ENCODE measurements around the gene TMEM69. TPM values are rescaled to one million over a fixed set of nuclear protein-coding genes. Genes with fewer than 3 reads are reported as not detected.
"Not testable (repeated sequence)": the region's sequence is repeated elsewhere in the genome, so short reads cannot be mapped to it uniquely, and the experiment has no call there.

TMEM69 gene
- total RNA-seq, 2 donors from 2014 or later = 25.1 to 28.1 TPM

DNA sequence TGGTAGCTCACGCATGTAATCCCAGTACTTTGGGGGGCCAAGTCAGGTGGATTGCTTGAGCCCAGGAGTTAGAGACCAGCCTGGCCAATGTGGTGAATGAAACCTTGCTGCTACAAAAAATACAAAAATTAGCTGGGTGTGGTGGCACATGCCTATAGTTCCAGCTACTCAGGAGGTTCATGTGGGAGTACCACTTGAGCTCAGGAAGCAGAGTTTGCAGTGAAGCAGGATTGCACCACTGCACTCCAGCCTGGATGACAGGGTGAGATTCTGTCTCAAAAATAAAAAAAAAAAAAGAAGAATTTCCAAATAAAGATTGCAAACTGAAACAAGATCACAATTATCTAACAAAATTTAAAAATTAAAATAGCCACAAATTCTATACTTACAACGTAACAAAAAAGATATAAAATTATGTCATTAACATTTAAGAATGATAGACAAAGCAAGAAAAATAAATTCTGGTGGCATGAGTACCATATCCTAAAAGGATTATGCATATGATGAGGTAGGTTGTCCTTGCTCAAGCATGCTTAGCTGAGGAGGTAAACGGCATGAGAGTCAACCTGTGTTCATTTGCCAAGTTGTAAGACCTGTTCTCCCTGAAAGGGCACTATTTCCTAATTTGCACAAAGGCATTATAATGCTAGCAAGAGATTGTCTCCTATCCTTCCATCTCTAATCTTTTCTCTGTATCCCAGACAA is 42.2 kb downstream of the TMEM69 start:
- H3K4me3 Mint-ChIP-seq = no peak overlapping the region
- Histone ChIP-seq H3K27me3 (ENCODE audit: control insufficient read depth, insufficient read depth, low read length, poor library complexity, severe bottlenecking) (no peaks in the 10 kb centered on the region), H3K4me3 (ENCODE audit: low read length) (no peak overlapping the region), H3K4me1 (ENCODE audit: control insufficient read depth, insufficient read depth, low read length) (no peaks in the 10 kb centered on the region), H3K27ac (ENCODE audit: low read depth, low read length) (no peak overlapping the region), H3K36me3 (ENCODE audit: control insufficient read depth, insufficient read depth, low read length) (peaks cover 6% of the 10 kb centered on the region), H3K9ac (ENCODE audit: extremely low read depth, low read length, poor library complexity, severe bottlenecking) (no peak overlapping the region), H3K9me3 (ENCODE audit: control insufficient read depth, low read length) (no peaks in the 10 kb centered on the region)
- H3K27me3 Mint-ChIP-seq (ENCODE audit: insufficient read depth) = no peaks in the 10 kb centered on the region
- H3K4me1 Mint-ChIP-seq = peaks cover 5% of the 10 kb centered on the region
- peaks cover 3% of the 10 kb centered on the region for H3K9me3 Mint-ChIP-seq
- TF ChIP-seq, protein P1, sequence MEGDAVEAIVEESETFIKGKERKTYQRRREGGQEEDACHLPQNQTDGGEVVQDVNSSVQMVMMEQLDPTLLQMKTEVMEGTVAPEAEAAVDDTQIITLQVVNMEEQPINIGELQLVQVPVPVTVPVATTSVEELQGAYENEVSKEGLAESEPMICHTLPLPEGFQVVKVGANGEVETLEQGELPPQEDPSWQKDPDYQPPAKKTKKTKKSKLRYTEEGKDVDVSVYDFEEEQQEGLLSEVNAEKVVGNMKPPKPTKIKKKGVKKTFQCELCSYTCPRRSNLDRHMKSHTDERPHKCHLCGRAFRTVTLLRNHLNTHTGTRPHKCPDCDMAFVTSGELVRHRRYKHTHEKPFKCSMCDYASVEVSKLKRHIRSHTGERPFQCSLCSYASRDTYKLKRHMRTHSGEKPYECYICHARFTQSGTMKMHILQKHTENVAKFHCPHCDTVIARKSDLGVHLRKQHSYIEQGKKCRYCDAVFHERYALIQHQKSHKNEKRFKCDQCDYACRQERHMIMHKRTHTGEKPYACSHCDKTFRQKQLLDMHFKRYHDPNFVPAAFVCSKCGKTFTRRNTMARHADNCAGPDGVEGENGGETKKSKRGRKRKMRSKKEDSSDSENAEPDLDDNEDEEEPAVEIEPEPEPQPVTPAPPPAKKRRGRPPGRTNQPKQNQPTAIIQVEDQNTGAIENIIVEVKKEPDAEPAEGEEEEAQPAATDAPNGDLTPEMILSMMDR (conservative IDR thresholded peaks at IDR 0.05) = no peak
- 65 to 96% methylated on average over 2 of the region's 3 CpGs for WGBS, 2 experiments (ENCODE audit: insufficient coverage in 1 of 2, insufficient read length in 1 of 2)
- H3K36me3 Mint-ChIP-seq (ENCODE audit: low read depth) = peaks cover 12% of the 10 kb centered on the region
- DNase-seq = no peak
- H3K27ac Mint-ChIP-seq = no peak overlapping the region

DNA sequence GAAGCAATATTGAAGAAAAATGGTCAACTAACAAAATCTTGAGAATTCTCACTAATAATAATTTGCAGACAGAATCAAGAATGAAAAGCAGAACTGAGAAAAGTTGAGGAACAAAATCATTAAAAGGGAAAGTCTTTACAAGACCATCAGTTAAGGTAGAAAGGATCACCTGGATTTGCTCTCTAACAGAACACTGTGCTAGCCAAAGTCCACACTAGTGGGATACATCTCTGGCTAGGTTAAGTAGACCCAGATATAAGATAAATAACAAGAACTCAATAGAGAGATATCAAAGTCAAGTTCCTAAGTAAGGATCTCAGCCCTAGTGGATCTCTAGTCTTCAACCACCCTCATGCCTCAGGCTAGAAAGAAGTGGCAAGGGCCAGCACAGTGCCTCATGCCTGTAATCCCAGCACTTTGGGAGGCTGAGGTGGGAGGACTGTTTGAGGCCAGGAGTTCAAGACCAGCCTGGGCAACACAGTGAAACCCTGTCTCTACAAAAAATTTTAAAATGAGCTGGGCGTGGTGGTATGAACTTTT is 42.9 kb downstream of the TMEM69 start:
- Mint-ChIP-seq H3K27me3 (ENCODE audit: insufficient read depth) (no peaks in the 10 kb centered on the region), H3K27ac (no peak overlapping the region), H3K36me3 (ENCODE audit: low read depth) (peaks cover 12% of the 10 kb centered on the region), H3K9me3 (peaks cover 3% of the 10 kb centered on the region), H3K4me1 (peaks cover 5% of the 10 kb centered on the region), H3K4me3 (no peak overlapping the region)
- H3K36me3 ChIP-seq (ENCODE audit: control insufficient read depth, insufficient read depth, low read length) = peaks cover 6% of the 10 kb centered on the region
- H3K27me3 ChIP-seq (ENCODE audit: control insufficient read depth, insufficient read depth, low read length, poor library complexity, severe bottlenecking) = no peaks in the 10 kb centered on the region
- TF ChIP-seq, protein P1 (conservative IDR thresholded peaks at IDR 0.05) = no peak
- WGBS, 2 experiments (ENCODE audit: insufficient coverage in 1 of 2, insufficient read length in 1 of 2) = 71 to 91% methylated on average over 1 of the region's 1 CpG
- no peaks in the 10 kb centered on the region for H3K9me3 ChIP-seq (ENCODE audit: control insufficient read depth, low read length)
- DNase-seq = no peak
- H3K4me1 ChIP-seq (ENCODE audit: control insufficient read depth, insufficient read depth, low read length) = no peaks in the 10 kb centered on the region
- no peak overlapping the region for H3K4me3 ChIP-seq (ENCODE audit: low read length)
- no peak overlapping the region for H3K9ac ChIP-seq (ENCODE audit: extremely low read depth, low read length, poor library complexity, severe bottlenecking)
- H3K27ac ChIP-seq (ENCODE audit: low read depth, low read length) = no peak overlapping the region

DNA sequence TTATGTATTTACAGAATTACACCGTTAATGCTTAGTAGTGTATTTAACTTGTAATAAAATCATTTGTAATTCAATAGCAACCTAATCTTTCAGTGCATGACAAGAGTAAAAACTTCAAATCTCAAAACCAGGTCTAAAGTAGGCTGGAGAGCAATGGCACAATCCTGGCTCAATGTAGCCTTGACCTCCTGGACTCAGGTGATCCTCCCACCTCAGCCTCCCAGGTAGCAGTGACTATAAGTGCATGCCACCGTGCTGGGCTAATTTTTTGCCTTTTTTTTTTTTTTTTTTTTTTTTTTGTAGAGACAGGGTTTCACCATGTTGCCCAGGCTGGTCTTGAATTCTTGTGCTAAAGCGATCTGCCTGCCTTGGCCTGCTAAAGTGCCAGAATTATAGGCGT is 51.2 kb downstream of the TMEM69 start:
- H3K27me3 Mint-ChIP-seq (ENCODE audit: insufficient read depth) = no peaks in the 10 kb centered on the region
- no peak overlapping the region for H3K4me3 ChIP-seq (ENCODE audit: low read length)
- H3K4me3 Mint-ChIP-seq = no peak overlapping the region
- no peaks in the 10 kb centered on the region for H3K4me1 Mint-ChIP-seq
- TF ChIP-seq, protein P1 (conservative IDR thresholded peaks at IDR 0.05) = no peak
- peaks cover 11% of the 10 kb centered on the region for H3K9me3 ChIP-seq (ENCODE audit: control insufficient read depth, low read length)
- no peak for DNase-seq
- no peaks in the 10 kb centered on the region for H3K4me1 ChIP-seq (ENCODE audit: control insufficient read depth, insufficient read depth, low read length)
- peaks cover 31% of the 10 kb centered on the region for H3K36me3 Mint-ChIP-seq (ENCODE audit: low read depth)
- H3K27ac Mint-ChIP-seq = no peak overlapping the region
- no peak overlapping the region for H3K27ac ChIP-seq (ENCODE audit: low read depth, low read length)
- no peak overlapping the region for H3K9ac ChIP-seq (ENCODE audit: extremely low read depth, low read length, poor library complexity, severe bottlenecking)
- WGBS, 2 experiments (ENCODE audit: insufficient coverage in 1 of 2, insufficient read length in 1 of 2) = 67 to 90% methylated on average over 1 to 3 of the region's 4 CpGs
- peaks cover 18% of the 10 kb centered on the region for H3K36me3 ChIP-seq (ENCODE audit: control insufficient read depth, insufficient read depth, low read length)
- no peaks in the 10 kb centered on the region for H3K27me3 ChIP-seq (ENCODE audit: control insufficient read depth, insufficient read depth, low read length, poor library complexity, severe bottlenecking)
- H3K9me3 Mint-ChIP-seq = peaks cover 11% of the 10 kb centered on the region

DNA sequence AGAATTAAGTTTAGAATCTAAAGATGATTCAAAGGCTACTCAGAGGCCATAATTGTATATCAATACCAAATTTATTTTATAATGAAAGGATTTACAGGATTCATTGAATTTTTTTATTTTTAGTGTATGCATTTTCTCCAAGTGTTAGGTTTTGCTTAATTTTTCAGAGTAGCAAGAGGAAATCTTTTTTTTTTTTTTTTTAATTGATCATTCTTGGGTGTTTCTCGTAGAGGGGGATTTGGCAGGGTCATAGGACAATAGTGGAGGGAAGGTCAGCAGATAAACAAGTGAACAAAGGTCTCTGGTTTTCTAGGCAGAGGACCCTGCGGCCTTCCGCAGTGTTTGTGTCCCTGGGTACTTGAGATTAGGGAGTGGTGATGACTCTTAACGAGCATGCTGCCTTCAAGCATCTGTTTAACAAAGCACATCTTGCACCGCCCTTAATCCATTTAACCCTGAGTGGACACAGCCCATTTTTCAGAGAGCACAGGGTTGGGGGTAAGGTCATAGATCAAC is 51.7 kb downstream of the TMEM69 start:
- H3K27ac ChIP-seq (ENCODE audit: low read depth, low read length); H3K9ac ChIP-seq (ENCODE audit: extremely low read depth, low read length, poor library complexity, severe bottlenecking); H3K4me1 ChIP-seq (ENCODE audit: control insufficient read depth, insufficient read depth, low read length); H3K4me3 Mint-ChIP-seq; H3K27me3 ChIP-seq (ENCODE audit: control insufficient read depth, insufficient read depth, low read length, poor library complexity, severe bottlenecking); DNase-seq; H3K4me1 Mint-ChIP-seq; H3K4me3 ChIP-seq (ENCODE audit: low read length); H3K27me3 Mint-ChIP-seq (ENCODE audit: insufficient read depth); H3K27ac Mint-ChIP-seq: not testable (repeated sequence)
- H3K9me3 Mint-ChIP-seq = peaks cover 11% of the 10 kb centered on the region
- 77% methylated on average over 3 of the region's 5 CpGs; no CpG with 5 or more reads in 1 of the 2 experiments for WGBS, 2 experiments (ENCODE audit: insufficient coverage in 1 of 2, insufficient read length in 1 of 2)
- Histone ChIP-seq H3K36me3 (ENCODE audit: control insufficient read depth, insufficient read depth, low read length) (peaks cover 19% of the 10 kb centered on the region), H3K9me3 (ENCODE audit: control insufficient read depth, low read length) (peaks cover 11% of the 10 kb centered on the region)
- peaks cover 34% of the 10 kb centered on the region for H3K36me3 Mint-ChIP-seq (ENCODE audit: low read depth)

Measured in endodermal cell (in vitro differentiated cells).